ENCODE results near the gene RSPH1. TPM values are rescaled to one million over a fixed set of nuclear protein-coding genes. Genes with fewer than 3 reads are reported as not detected.

Gene RSPH1
- total and polyA plus RNA-seq, 2 of the 8 experiments (the other 6 are each of a cell fraction or from before 2014, with no cell fraction given): 0.24 TPM; not detected in 1

GRCh38 chr21:42443876-42444744 lies 51.9 kb downstream of the RSPH1 start:
- Histone ChIP-seq H3K23me2 (ENCODE audit: low read depth, low read length) (peaks cover 6% of the 10 kb centered on the region; the same call in 1 of the 2 replicates), H2BK12ac (ENCODE audit: low read depth, low read length) (no peak overlapping the region), H4K8ac (ENCODE audit: extremely low read depth, insufficient read depth, low read length) (no peak overlapping the region; the same call in 1 of the 2 replicates), H3K56ac (replicated peaks; ENCODE audit: insufficient read length, low read depth, low read length) (no peak overlapping the region), H3K27ac (ENCODE audit: low read depth, low read length) (no peak overlapping the region), H4K5ac (ENCODE audit: insufficient read length, low read depth, low read length) (no peak overlapping the region), H3K79me2 (ENCODE audit: control insufficient read depth in 1 of 2, insufficient read depth in 2 of 2, low read length in 2 of 2) (no peaks in the 10 kb centered on the region), H3K4me2 (ENCODE audit: insufficient read depth in 1 of 2, low read depth in 2 of 2, low read length in 2 of 2) (no peak overlapping the region), H2AFZ (ENCODE audit: low read length) (no peak overlapping the region), H3K23ac (ENCODE audit: insufficient read length) (no peak overlapping the region), H4K20me1 (replicated peaks in 1 of 2; ENCODE audit: control insufficient read depth in 1 of 2, insufficient read depth in 2 of 2, low read length in 2 of 2) (peaks cover 0 to 9% of the 10 kb centered on the region in 2 experiments), H3K14ac (ENCODE audit: insufficient read length) (no peak overlapping the region), H2BK5ac (ENCODE audit: low read depth, low read length) (no peak overlapping the region), H3K27me3 (replicated peaks in 1 of 4; ENCODE audit: control insufficient read depth in 3 of 4, extremely low read depth in 1 of 4, insufficient read depth in 3 of 4, low read length in 3 of 4) (no peaks in the 10 kb centered on the region), H4K91ac (replicated peaks; ENCODE audit: insufficient read length, low read length) (no peak overlapping the region), H2AK5ac (ENCODE audit: low read depth, low read length) (no peak overlapping the region), H3K4me1 (replicated peaks in 1 of 4; ENCODE audit: control insufficient read depth in 3 of 4, insufficient read depth in 4 of 4, low read length in 3 of 4) (no peaks in the 10 kb centered on the region), H3K4ac (replicated peaks; ENCODE audit: insufficient read length, low read depth, low read length) (no peak overlapping the region), H2BK15ac (ENCODE audit: low read length) (no peak overlapping the region), H3K9ac (replicated peaks in 1 of 4; ENCODE audit: extremely low read depth in 1 of 4, low read depth in 3 of 4, low read length in 3 of 4) (no peak overlapping the region), H3K4me3 (ENCODE audit: extremely low read depth in 1 of 4, insufficient read depth in 2 of 4, low read depth in 3 of 4, low read length in 4 of 4) (no peak overlapping the region), H3K18ac (ENCODE audit: extremely low read depth, low read length) (no peak overlapping the region), H2BK120ac (replicated peaks; ENCODE audit: low read depth, low read length) (no peak overlapping the region), H3K36me3 (ENCODE audit: control insufficient read depth in 2 of 4, insufficient read depth in 4 of 4, low read length in 3 of 4) (no peaks in the 10 kb centered on the region), H3K79me1 (ENCODE audit: low read depth, low read length) (no peaks in the 10 kb centered on the region), H3K9me3 (ENCODE audit: insufficient read depth in 2 of 2, low read depth in 1 of 2, low read length in 1 of 2) (no peaks in the 10 kb centered on the region), H2BK20ac (ENCODE audit: low read length) (no peak overlapping the region)
- DNase-seq (ENCODE audit: low read depth in 1 of 2, low spot score in 2 of 2): no peak
- TF ChIP-seq HDAC2 (IDR thresholded peaks at IDR 0.05; ENCODE audit: borderline replicate concordance in 1 of 2, low read depth in 2 of 2, low read length in 2 of 2) (no peak), ASH2L (IDR thresholded peaks at IDR 0.05; ENCODE audit: low read length) (no peak)
- ChIA-PET POLR2A (ENCODE audit: partially characterized antibody) (no interaction called here), CTCF (ENCODE audit: partially characterized antibody) (interaction anchor here (0.6 to 1.7 kb wide), 10 partner anchors 12 to 594 kb away, joined by 3 to 4 read pairs (median 3); no protein-coding TSS in a partner anchor)
- 87% methylated on average over 34 of the region's 34 CpGs; no CpG with 5 or more reads in 1 of the 2 experiments for WGBS, 2 experiments (ENCODE audit: extremely low coverage in 1 of 2, insufficient coverage in 1 of 2, insufficient read length in 1 of 2, insufficient replicate concordance in 2 of 2, low coverage in 1 of 2, low lambda C conversion rate in 2 of 2, missing lambda C conversion rate in 1 of 2)
- no peak for FAIRE-seq

Data from H1 (cell line).